Esophagus muscularis mucosa (tissue), 3 donors: ENCODE measurements around the gene EPC2.

Source experiments
- CTCF ChIP-seq, 3 experiments: fragments of 200-600 bp in 2 of 3; fragments of 450-650 bp in 1 of 3; sonication (generic) in 2 of 3; IDR thresholded peaks; one replicate each; pipeline ENCODE4 v1.5.1; 2017 to 2019; ENCODE audit warnings: antibody characterized with exemption in 3 of 3, mild to moderate bottlenecking in 2 of 3, moderate library complexity in 1 of 3
- POLR2A ChIP-seq: fragments of 450-650 bp; IDR thresholded peaks from one replicate; pipeline ENCODE4 v1.6.1; 2017; ENCODE audit warnings: antibody characterized with exemption, moderate library complexity, mild to moderate bottlenecking, low read depth

GRCh38 chr2:148721520-148721931 lies 77.0 kb downstream of the EPC2 start:
- TF ChIP-seq POLR2A, result no peak
- no peak for TF ChIP-seq CTCF (IDR thresholded peaks at IDR 0.05)
